Measurements from ENCODE around the gene KBTBD12.

Gene KBTBD12

DNA sequence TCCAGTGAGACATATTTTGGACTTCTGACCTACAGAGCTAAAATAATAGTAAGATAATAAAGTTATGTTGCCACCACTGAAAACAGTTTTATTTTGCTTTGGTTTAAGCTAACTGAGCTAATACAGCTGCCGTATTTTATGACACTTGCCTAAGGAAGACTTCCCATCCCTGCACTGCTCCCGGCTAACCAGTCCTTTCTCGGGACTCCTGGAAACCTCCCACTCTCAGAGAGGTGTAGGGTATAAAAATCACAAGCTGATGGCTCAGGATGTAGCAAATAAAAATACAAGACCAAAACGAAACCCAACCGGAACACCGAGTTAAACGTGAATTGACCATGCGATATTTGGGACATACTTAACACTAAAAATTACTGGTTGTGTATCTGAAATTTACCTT, 448 bp upstream of the KBTBD12 start:
- H3K9me3 Mint-ChIP-seq = no peaks in the 10 kb centered on the region
- H3K27ac Mint-ChIP-seq = no peak overlapping the region
- H3K36me3 Mint-ChIP-seq (ENCODE audit: low read depth) = no peaks in the 10 kb centered on the region
- peaks cover 74% of the 10 kb centered on the region for H3K27me3 Mint-ChIP-seq
- no peak overlapping the region for H3K4me3 Mint-ChIP-seq
- H3K4me1 Mint-ChIP-seq (ENCODE audit: low read depth) = peaks cover 11% of the 10 kb centered on the region
- DNase-seq = no peak

DNA sequence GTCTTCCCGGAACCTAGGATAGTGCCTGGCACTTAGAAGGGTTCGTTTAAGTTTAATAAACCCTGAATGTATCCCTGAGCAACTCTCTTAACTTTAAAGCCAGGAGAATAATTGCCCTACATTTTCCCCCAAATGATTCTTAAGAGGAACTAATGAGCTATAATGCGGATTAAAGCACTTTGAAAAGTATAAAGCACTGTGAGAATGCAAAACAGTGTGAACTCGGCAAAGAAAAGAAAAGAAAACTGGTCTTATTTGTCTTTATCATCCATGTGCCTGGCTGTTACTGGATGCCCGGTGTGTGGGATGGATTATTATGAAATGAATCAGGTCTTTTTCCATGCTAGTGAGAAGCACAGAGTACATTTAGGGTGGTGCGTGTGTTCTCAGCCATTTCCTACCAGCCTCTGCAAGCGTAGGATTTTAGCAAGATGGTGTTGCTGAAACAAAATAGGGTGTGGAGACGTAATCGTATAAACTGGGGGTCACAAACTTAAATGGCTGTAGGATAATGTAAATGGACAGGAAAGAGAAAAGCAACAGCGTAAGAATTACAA, 983 bp downstream of the KBTBD12 start:
- H3K36me3 Mint-ChIP-seq (ENCODE audit: low read depth) = no peaks in the 10 kb centered on the region
- peaks cover 69% of the 10 kb centered on the region for H3K27me3 Mint-ChIP-seq
- no peaks in the 10 kb centered on the region for H3K9me3 Mint-ChIP-seq
- H3K4me3 Mint-ChIP-seq = no peak overlapping the region
- peaks cover 11% of the 10 kb centered on the region for H3K4me1 Mint-ChIP-seq (ENCODE audit: low read depth)
- DNase-seq = no peak
- H3K27ac Mint-ChIP-seq = no peak overlapping the region

DNA sequence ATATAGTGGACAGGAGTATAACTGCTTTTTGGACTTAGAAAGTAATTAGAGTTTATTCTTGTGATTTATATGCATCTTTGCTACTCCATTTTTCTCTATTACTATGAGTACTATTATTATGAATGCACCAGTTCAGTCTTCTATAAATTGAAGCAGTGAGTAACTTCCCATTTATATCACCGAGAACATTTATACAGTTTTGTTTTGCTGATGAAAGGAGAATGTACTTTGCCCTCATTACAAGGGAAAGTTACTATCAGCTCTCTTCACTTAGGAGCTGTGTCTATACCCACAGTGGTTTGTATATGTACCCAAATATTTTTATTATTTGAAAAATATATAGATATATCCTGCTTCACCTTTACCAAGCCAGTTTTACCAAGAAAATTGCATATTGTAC, 5.7 kb downstream of the KBTBD12 start:
- Mint-ChIP-seq H3K4me3 (no peak overlapping the region), H3K27ac (no peak overlapping the region), H3K9me3 (no peaks in the 10 kb centered on the region), H3K4me1 (ENCODE audit: low read depth) (peaks cover 4% of the 10 kb centered on the region), H3K27me3 (peaks cover 50% of the 10 kb centered on the region), H3K36me3 (ENCODE audit: low read depth) (no peaks in the 10 kb centered on the region)
- DNase-seq = no peak

DNA sequence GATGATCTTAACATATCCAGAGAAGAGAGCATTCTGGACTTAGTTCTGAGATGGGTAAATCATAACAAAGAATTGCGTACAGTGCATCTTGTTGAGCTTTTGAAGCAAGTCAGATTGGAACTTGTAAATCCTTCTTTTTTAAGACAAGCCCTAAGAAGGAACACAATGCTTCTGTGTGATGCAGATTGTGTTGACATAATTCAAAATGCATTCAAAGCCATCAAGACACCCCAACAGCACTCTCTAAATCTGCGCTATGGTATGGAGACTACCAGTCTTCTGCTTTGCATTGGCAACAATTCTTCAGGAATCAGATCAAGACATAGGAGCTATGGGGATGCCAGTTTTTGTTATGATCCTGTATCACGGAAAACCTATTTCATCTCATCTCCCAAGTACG, 8.6 kb downstream of the KBTBD12 start:
- no peak overlapping the region for H3K4me3 Mint-ChIP-seq
- H3K27me3 Mint-ChIP-seq = peaks cover 42% of the 10 kb centered on the region

DNA sequence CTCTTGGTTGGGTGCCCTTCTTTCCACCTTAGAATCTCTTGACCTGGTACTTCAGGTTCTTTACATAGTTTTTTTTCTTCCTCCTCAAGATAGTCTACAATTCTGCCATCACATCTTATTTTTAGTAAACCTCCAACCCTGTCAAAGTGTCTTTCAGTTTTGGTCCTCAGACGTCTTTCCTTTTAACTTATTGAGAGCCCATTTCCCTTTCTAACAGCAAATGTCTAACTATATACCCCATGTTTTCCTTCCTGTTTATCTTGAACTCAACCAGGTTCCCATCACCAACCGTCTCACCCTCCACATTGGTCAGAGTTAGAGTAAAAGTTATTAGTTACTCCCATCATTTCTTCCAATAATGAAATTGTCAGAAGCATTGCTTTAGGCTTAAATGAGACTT, 10.4 kb downstream of the KBTBD12 start:
- no peak for DNase-seq
- Mint-ChIP-seq H3K4me1 (ENCODE audit: low read depth) (peaks cover 3% of the 10 kb centered on the region), H3K9me3 (no peaks in the 10 kb centered on the region), H3K27ac (no peak overlapping the region), H3K27me3 (peaks cover 34% of the 10 kb centered on the region), H3K4me3 (no peak overlapping the region), H3K36me3 (ENCODE audit: low read depth) (no peaks in the 10 kb centered on the region)

More for the DNA sequence above, 8.6 kb downstream of the KBTBD12 start:
- Mint-ChIP-seq H3K4me1 (ENCODE audit: low read depth) (peaks cover 3% of the 10 kb centered on the region), H3K27ac (no peak overlapping the region), H3K36me3 (ENCODE audit: low read depth) (no peaks in the 10 kb centered on the region), H3K9me3 (no peaks in the 10 kb centered on the region)
- no peak for DNase-seq

DNA sequence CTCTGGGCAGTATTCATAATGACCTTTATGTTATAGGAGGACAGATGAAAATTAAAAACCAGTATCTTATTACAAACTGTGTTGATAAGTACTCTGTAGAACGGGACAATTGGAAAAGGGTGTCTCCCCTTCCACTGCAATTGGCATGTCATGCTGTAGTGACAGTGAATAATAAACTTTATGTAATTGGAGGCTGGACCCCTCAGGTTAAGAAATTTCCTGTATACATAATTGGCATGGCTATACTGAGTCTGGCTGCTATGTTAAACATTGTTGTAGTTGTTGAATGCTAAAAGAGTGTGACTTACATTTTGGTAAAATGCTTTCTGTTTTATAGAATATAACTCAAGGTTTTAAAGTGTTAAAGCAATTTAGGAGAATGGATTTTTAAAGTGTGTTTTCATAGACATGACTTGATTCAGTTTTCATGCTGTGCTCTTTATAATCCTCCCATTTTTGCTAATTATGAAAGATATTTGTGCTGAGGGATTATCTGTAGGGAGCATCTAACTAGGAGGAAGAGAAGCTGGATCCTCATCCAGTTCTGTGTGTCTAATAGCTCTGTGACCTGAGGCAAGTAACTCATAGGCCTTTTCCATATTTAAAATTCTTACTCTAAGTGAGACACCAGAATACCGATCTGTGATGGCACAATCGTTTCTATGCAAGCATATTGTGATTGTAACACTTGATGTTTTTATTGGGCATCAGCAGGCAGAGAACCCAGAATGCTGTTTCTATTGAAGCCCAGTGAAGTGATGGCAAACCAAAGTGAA, 13.0 kb downstream of the KBTBD12 start:
- Mint-ChIP-seq H3K36me3 (ENCODE audit: low read depth) (no peaks in the 10 kb centered on the region), H3K4me1 (ENCODE audit: low read depth) (peaks cover 3% of the 10 kb centered on the region), H3K27ac (no peak overlapping the region), H3K4me3 (no peak overlapping the region), H3K27me3 (peaks cover 38% of the 10 kb centered on the region), H3K9me3 (no peaks in the 10 kb centered on the region)
- DNase-seq = no peak

DNA sequence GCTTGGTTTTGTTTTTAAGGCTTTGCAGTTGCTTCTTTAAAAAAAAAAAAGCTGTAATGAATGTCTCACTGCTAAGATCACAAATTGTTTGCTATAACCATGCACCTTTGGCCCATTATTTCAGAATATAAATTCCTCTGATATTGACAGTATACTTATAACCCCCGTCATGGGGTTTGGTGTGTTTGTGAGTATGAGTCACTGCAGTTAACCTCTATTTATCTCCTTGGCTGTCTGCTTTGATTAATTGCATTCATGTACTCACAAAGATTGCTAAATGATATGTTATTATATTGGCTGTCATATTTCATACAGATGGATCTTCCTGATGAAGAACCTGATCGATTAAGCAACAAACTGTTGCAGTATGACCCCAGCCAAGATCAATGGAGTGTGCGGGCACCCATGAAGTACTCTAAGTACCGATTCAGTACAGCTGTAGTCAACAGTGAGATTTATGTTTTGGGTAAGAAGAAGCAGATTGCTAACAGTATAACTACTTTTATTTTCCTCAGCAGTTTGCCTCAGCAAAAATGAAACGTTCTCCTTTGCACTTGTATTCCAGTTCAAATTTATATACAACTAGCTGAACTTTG, 14.9 kb downstream of the KBTBD12 start:
- no peak for DNase-seq
- Mint-ChIP-seq H3K27me3 (peaks cover 47% of the 10 kb centered on the region), H3K36me3 (ENCODE audit: low read depth) (no peaks in the 10 kb centered on the region), H3K27ac (no peak overlapping the region), H3K4me1 (ENCODE audit: low read depth) (peaks cover 3% of the 10 kb centered on the region), H3K9me3 (no peaks in the 10 kb centered on the region), H3K4me3 (no peak overlapping the region)

DNA sequence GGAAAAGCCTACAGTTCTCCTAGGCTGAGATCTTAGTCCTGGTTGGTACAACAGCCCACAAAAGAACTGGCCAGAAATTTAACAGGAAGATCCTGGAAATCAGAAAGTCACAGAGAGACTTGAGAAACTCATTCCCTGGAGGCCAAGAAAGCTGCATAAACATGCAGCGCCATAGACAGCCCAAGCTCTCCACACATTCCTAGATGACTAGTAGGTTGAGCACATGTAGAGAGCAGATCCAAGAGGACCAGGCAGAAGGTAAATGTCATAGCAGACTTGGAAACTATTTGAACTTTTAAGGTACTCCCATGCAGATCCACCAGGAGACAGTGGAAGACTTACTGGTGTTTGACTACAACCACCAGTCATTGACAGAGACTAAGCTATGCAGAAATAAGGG, 18.4 kb downstream of the KBTBD12 start:
- H3K9me3 Mint-ChIP-seq = no peaks in the 10 kb centered on the region
- H3K4me1 Mint-ChIP-seq (ENCODE audit: low read depth) = no peaks in the 10 kb centered on the region
- no peak for DNase-seq
- no peak overlapping the region for H3K4me3 Mint-ChIP-seq
- no peaks in the 10 kb centered on the region for H3K36me3 Mint-ChIP-seq (ENCODE audit: low read depth)
- peaks cover 40% of the 10 kb centered on the region for H3K27me3 Mint-ChIP-seq
- no peak overlapping the region for H3K27ac Mint-ChIP-seq

DNA sequence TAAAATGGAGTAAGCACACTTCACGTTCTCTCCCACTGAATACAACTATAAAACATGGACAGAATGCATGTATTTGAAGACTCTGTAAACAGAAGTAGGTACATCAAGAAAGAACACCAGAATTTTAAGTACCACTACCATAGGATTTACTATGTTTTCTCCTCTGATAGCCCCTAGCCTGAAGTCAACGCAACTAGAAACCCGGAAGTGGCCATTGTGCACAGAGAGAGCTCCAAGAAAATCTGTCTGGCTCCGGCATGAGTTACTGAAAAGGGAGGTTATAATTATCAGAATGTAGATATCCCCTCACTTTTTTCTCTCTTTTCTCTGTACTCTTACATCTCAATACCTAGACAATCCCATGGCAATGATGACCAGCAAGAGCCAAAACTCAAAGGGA, 23.8 kb downstream of the KBTBD12 start:
- no peaks in the 10 kb centered on the region for H3K4me1 Mint-ChIP-seq (ENCODE audit: low read depth)
- H3K4me3 Mint-ChIP-seq = no peak overlapping the region
- DNase-seq = no peak
- peaks cover 25% of the 10 kb centered on the region for H3K27me3 Mint-ChIP-seq
- H3K27ac Mint-ChIP-seq = no peak overlapping the region
- H3K36me3 Mint-ChIP-seq (ENCODE audit: low read depth) = no peaks in the 10 kb centered on the region
- H3K9me3 Mint-ChIP-seq = peaks cover 9% of the 10 kb centered on the region

DNA sequence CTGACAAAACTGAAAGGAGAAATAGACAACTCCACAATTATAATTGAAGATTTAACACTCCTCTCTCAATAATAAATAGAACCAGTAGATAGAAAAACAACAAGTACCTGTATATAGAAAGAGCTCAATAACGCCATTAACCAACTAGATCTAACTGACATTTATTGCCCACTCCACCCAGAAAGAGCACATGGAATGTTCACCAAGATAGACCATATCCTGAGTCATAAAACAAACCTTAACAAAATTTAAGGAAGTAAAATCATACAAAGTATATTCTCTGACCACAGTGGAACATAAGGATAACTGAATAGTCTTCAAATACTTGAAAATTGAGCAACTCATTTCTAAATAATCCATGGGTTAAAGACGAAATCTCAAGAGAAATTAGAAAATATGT, 25.1 kb downstream of the KBTBD12 start:
- H3K9me3 Mint-ChIP-seq = peaks cover 9% of the 10 kb centered on the region
- no peak overlapping the region for H3K27ac Mint-ChIP-seq
- H3K36me3 Mint-ChIP-seq (ENCODE audit: low read depth) = no peaks in the 10 kb centered on the region
- H3K27me3 Mint-ChIP-seq = peaks cover 16% of the 10 kb centered on the region
- DNase-seq = no peak
- H3K4me3 Mint-ChIP-seq = no peak overlapping the region
- no peaks in the 10 kb centered on the region for H3K4me1 Mint-ChIP-seq (ENCODE audit: low read depth)

DNA sequence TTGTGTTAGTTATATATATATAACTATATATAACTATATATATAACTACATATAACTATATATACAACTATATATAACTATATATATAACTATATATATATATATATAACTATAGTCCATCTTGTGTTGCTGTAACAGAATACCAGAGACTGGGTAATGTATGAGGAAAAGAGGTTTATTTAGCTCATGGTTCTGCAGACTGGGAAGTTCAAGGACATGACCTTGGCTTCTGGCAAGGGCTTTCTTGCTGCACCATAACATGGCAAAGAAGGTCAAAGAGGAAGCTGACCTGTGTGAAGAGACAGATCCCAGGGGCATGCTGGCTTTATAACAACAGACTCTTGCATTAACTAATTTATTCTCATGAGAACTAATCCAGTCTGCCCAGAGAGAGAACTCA, 27.6 kb downstream of the KBTBD12 start:
- H3K4me1 Mint-ChIP-seq (ENCODE audit: low read depth) = no peaks in the 10 kb centered on the region
- H3K27me3 Mint-ChIP-seq = peaks cover 11% of the 10 kb centered on the region
- no peaks in the 10 kb centered on the region for H3K36me3 Mint-ChIP-seq (ENCODE audit: low read depth)
- no peak for DNase-seq
- H3K27ac Mint-ChIP-seq = no peak overlapping the region
- H3K9me3 Mint-ChIP-seq = peaks cover 9% of the 10 kb centered on the region
- no peak overlapping the region for H3K4me3 Mint-ChIP-seq

DNA sequence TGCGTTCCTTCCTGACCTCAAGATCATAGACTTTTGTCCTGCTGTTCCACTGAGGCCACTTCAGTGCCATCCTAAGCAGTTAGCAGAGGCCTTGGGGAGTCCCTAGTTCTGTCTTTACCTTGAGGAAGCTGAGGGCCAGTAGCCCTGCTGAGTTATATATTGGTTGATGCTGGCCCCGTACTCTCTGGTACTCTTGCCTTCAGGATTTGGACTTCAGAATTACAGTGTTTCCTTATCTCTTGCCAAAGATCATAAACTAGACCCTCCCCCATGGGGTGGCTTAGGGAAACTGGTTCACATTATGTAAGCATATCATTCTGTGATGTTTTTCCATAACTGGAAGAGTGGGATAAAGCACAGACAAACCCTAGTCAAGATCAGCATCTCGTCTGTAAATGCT, 33.2 kb downstream of the KBTBD12 start:
- Mint-ChIP-seq H3K9me3 (no peaks in the 10 kb centered on the region), H3K36me3 (ENCODE audit: low read depth) (no peaks in the 10 kb centered on the region), H3K27ac (no peak overlapping the region), H3K4me1 (ENCODE audit: low read depth) (no peaks in the 10 kb centered on the region), H3K4me3 (no peak overlapping the region), H3K27me3 (peaks cover 34% of the 10 kb centered on the region)
- DNase-seq = no peak

DNA sequence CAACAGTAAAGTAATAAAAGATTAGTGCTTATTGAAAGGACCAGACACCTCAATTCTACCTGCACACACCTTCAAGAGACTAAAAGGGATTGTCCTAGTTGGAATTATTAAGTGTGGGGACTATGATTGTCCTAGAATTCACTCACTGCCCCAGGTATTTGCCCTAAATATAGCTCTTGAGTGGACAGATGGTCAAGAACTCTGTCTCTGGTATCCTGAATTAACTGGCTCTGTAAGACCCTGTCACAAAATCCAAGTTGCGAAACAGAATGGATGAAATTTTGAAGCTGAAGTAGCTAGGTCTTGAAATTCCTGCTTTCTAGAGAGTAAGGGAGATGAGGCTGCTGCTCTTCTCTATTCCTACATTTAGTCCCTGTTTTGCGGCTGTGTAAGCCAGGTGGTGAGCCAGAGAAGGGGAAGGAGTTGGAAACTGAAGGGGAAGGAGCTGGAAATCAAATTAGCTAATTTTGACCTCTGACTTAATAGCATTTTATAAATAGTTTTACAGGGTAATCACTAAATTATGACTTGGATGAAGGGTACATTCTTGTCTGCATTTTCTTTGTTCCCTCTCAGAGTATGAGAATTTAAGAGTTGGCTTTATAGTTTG, 34.5 kb downstream of the KBTBD12 start:
- Mint-ChIP-seq H3K9me3 (no peaks in the 10 kb centered on the region), H3K27ac (no peak overlapping the region), H3K27me3 (peaks cover 37% of the 10 kb centered on the region), H3K4me3 (no peak overlapping the region), H3K4me1 (ENCODE audit: low read depth) (no peaks in the 10 kb centered on the region), H3K36me3 (ENCODE audit: low read depth) (no peaks in the 10 kb centered on the region)
- no peak for DNase-seq

DNA sequence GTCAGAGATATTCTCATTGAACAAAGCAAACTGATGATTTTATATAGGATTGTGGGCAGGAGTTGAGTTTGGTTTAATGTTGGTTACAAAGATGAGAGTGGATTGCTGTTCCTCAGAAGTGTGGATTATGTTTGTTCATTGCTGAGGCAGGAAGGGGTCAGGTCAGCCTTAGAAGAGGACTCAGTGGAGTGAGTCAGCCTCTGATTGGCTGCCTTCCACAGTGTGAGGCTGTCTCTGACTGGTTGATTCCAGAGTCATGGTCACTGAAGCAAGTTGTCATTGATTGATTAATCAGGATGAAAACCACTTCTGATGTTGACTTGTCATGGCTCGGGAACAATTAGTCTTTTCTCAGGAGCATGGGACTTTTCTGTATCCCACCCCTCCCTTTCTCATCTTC, 36.2 kb downstream of the KBTBD12 start:
- no peaks in the 10 kb centered on the region for H3K9me3 Mint-ChIP-seq
- no peak for DNase-seq
- H3K27me3 Mint-ChIP-seq = peaks cover 41% of the 10 kb centered on the region
- H3K4me3 Mint-ChIP-seq = no peak overlapping the region
- H3K27ac Mint-ChIP-seq = no peak overlapping the region
- no peaks in the 10 kb centered on the region for H3K36me3 Mint-ChIP-seq (ENCODE audit: low read depth)
- H3K4me1 Mint-ChIP-seq (ENCODE audit: low read depth) = no peaks in the 10 kb centered on the region

Measured in activated T-cell treated with anti-CD3 and anti-CD28 coated beads, Interleukin-2, amount 50 U/mL, for 24 hours (primary cell).